ENCODE results near the gene COQ8B.

- TF ChIP-seq RORB (CRISPR knock-in tag; IDR thresholded peaks at IDR 0.05): no peak
- TF ChIP-seq FOXJ3 (CRISPR knock-in tag; IDR thresholded peaks at IDR 0.05; ENCODE audit: borderline replicate concordance): no peak
- TF ChIP-seq TCF7 (CRISPR knock-in tag; IDR thresholded peaks at IDR 0.05; ENCODE audit: low read depth): no peak
- TF ChIP-seq MXD4 (CRISPR knock-in tag; IDR thresholded peaks at IDR 0.05; ENCODE audit: borderline replicate concordance): no peak
- no peak for TF ChIP-seq CTCF (IDR thresholded peaks at IDR 0.05)
- TF ChIP-seq, protein P1, sequence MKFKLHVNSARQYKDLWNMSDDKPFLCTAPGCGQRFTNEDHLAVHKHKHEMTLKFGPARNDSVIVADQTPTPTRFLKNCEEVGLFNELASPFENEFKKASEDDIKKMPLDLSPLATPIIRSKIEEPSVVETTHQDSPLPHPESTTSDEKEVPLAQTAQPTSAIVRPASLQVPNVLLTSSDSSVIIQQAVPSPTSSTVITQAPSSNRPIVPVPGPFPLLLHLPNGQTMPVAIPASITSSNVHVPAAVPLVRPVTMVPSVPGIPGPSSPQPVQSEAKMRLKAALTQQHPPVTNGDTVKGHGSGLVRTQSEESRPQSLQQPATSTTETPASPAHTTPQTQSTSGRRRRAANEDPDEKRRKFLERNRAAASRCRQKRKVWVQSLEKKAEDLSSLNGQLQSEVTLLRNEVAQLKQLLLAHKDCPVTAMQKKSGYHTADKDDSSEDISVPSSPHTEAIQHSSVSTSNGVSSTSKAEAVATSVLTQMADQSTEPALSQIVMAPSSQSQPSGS (CRISPR knock-in tag; IDR thresholded peaks at IDR 0.05; ENCODE audit: borderline replicate concordance, low read depth): no peak
- TF ChIP-seq, protein P2, sequence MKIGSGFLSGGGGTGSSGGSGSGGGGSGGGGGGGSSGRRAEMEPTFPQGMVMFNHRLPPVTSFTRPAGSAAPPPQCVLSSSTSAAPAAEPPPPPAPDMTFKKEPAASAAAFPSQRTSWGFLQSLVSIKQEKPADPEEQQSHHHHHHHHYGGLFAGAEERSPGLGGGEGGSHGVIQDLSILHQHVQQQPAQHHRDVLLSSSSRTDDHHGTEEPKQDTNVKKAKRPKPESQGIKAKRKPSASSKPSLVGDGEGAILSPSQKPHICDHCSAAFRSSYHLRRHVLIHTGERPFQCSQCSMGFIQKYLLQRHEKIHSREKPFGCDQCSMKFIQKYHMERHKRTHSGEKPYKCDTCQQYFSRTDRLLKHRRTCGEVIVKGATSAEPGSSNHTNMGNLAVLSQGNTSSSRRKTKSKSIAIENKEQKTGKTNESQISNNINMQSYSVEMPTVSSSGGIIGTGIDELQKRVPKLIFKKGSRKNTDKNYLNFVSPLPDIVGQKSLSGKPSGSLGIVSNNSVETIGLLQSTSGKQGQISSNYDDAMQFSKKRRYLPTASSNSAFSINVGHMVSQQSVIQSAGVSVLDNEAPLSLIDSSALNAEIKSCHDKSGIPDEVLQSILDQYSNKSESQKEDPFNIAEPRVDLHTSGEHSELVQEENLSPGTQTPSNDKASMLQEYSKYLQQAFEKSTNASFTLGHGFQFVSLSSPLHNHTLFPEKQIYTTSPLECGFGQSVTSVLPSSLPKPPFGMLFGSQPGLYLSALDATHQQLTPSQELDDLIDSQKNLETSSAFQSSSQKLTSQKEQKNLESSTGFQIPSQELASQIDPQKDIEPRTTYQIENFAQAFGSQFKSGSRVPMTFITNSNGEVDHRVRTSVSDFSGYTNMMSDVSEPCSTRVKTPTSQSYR (CRISPR knock-in tag; IDR thresholded peaks at IDR 0.05): no peak
- TF ChIP-seq CREB1 (CRISPR knock-in tag; IDR thresholded peaks at IDR 0.05): no peak
- TF ChIP-seq ELF4 (CRISPR knock-in tag; IDR thresholded peaks at IDR 0.05; ENCODE audit: low read depth): no peak
- no peak for TF ChIP-seq ATF3 (CRISPR knock-in tag; conservative IDR thresholded peaks at IDR 0.05)
- TF ChIP-seq, protein P3, sequence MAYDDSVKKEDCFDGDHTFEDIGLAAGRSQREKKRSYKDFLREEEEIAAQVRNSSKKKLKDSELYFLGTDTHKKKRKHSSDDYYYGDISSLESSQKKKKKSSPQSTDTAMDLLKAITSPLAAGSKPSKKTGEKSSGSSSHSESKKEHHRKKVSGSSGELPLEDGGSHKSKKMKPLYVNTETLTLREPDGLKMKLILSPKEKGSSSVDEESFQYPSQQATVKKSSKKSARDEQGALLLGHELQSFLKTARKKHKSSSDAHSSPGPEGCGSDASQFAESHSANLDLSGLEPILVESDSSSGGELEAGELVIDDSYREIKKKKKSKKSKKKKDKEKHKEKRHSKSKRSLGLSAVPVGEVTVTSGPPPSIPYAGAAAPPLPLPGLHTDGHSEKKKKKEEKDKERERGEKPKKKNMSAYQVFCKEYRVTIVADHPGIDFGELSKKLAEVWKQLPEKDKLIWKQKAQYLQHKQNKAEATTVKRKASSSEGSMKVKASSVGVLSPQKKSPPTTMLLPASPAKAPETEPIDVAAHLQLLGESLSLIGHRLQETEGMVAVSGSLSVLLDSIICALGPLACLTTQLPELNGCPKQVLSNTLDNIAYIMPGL (CRISPR knock-in tag; IDR thresholded peaks at IDR 0.05): no peak
- no peak for TF ChIP-seq RELA (CRISPR knock-in tag; IDR thresholded peaks at IDR 0.05; ENCODE audit: borderline replicate concordance)
Observed at GRCh38 chr19:40686882-40687524, 29.7 kb downstream of the COQ8B start.

Data from WTC11 (cell line).